NCI-H345 treated with DMSO at 0.1 percent for 48 hours (cell line): Measurements from ENCODE around the gene DYNC1I1.

ENCODE experiments used
- DNase-seq: peaks from one replicate; lab custom pipeline; 2025; ENCODE audit not compliant: unreplicated experiment; lab: John Stamatoyannopoulos, UW

Gene DYNC1I1

GRCh38 chr7:96016056-96016586 lies 243.8 kb downstream of the DYNC1I1 start:
- no peak for DNase-seq

- no peak for DNase-seq
These were observed 244.4 kb downstream of the DYNC1I1 start for GRCh38 chr7:96016735-96017134.

GRCh38 chr7:96017877-96018276 lies 245.5 kb downstream of the DYNC1I1 start:
- DNase-seq, result no peak

GRCh38 chr7:96021568-96021967 lies 249.2 kb downstream of the DYNC1I1 start:
- no peak for DNase-seq

GRCh38 chr7:96023387-96023786 lies 251.0 kb downstream of the DYNC1I1 start:
- DNase-seq, result no peak

- DNase-seq, result no peak
These were observed 253.7 kb downstream of the DYNC1I1 start for GRCh38 chr7:96026010-96026409.

- DNase-seq, result no peak
These were observed 254.3 kb downstream of the DYNC1I1 start for GRCh38 chr7:96026611-96027010.

- DNase-seq, result no peak
These were observed 256.4 kb downstream of the DYNC1I1 start for GRCh38 chr7:96028729-96029128.

- no peak for DNase-seq
These were observed 260.8 kb downstream of the DYNC1I1 start for GRCh38 chr7:96033009-96033598.

GRCh38 chr7:96034940-96035727 lies 262.8 kb downstream of the DYNC1I1 start:
- DNase-seq, result peak; percentile 71

GRCh38 chr7:96040250-96040772 lies 268.0 kb downstream of the DYNC1I1 start:
- DNase-seq, result no peak

- no peak for DNase-seq
These were observed 268.8 kb downstream of the DYNC1I1 start for GRCh38 chr7:96041171-96041570.

- DNase-seq, result no peak
These were observed 272.8 kb downstream of the DYNC1I1 start for GRCh38 chr7:96045181-96045580.

- no peak for DNase-seq
These were observed 273.6 kb downstream of the DYNC1I1 start for GRCh38 chr7:96045919-96046318.

- DNase-seq, result no peak
These were observed 279.9 kb downstream of the DYNC1I1 start for GRCh38 chr7:96052289-96052688.

GRCh38 chr7:96052860-96053470 lies 280.6 kb downstream of the DYNC1I1 start:
- no peak for DNase-seq

GRCh38 chr7:96055717-96056116 lies 283.4 kb downstream of the DYNC1I1 start:
- DNase-seq, result no peak

GRCh38 chr7:96059075-96059474 lies 286.7 kb downstream of the DYNC1I1 start:
- DNase-seq, result peak; percentile 95

GRCh38 chr7:96061009-96061408 lies 288.7 kb downstream of the DYNC1I1 start:
- no peak for DNase-seq

GRCh38 chr7:96061844-96062243 lies 289.5 kb downstream of the DYNC1I1 start:
- no peak for DNase-seq

- no peak for DNase-seq
These were observed 295.0 kb downstream of the DYNC1I1 start for GRCh38 chr7:96067321-96067720.

GRCh38 chr7:96069401-96069800 lies 297.0 kb downstream of the DYNC1I1 start:
- no peak for DNase-seq
